HEK293T (cell line): ENCODE measurements around the gene RPL32.
"Not testable (repeated sequence)": the region's sequence is repeated elsewhere in the genome, so short reads cannot be mapped to it uniquely, and the experiment has no call there.

Experiments
- CTCF ChIA-PET: fragments of 350-600 bp; formaldehyde crosslinking; extraction: SDS; loops from one replicate; lab custom pipeline; 2021; ENCODE audit warnings: antibody characterized with exemption, inconsistent platforms; lab: Yijun Ruan, JAX
- POLR2A ChIA-PET: fragments of 350-600 bp; formaldehyde crosslinking; extraction: SDS; loops from one replicate; lab custom pipeline; 2020; ENCODE audit warnings: antibody characterized with exemption, inconsistent platforms; lab: Yijun Ruan, JAX
- DNase-seq: peaks from one replicate; pipeline ENCODE4 v3.0.0; 2012; ENCODE audit warnings: mixed read lengths; ENCODE audit errors: extremely low spot score
- ARNT ChIP-seq: fragments of 450-650 bp; IDR thresholded peaks from 2 replicates; pipeline ENCODE4 v1.6.1; 2017; ENCODE audit warnings: mild to moderate bottlenecking
- BHLHE40 ChIP-seq: fragments of 450-650 bp; IDR thresholded peaks from 2 replicates; pipeline ENCODE4 v1.6.1; 2016; ENCODE audit warnings: mild to moderate bottlenecking, moderate library complexity, borderline replicate concordance
- CTBP1 ChIP-seq: fragments of 450-650 bp; IDR thresholded peaks from 2 replicates; pipeline ENCODE4 v1.6.1; 2016; ENCODE audit warnings: borderline replicate concordance
- ELF4 ChIP-seq: fragments of 450-650 bp; IDR thresholded peaks from 2 replicates; pipeline ENCODE4 v1.6.1; 2017; ENCODE audit warnings: antibody characterized with exemption
- FOXA1 ChIP-seq: fragments of 450-650 bp; IDR thresholded peaks from 2 replicates; pipeline ENCODE4 v1.6.1; 2016; ENCODE audit warnings: mild to moderate bottlenecking
- FOXK2 ChIP-seq: fragments of 450-650 bp; IDR thresholded peaks from 2 replicates; pipeline ENCODE4 v1.6.1; 2016; ENCODE audit warnings: mild to moderate bottlenecking
- FOXM1 ChIP-seq: fragments of 450-650 bp; IDR thresholded peaks from 2 replicates; pipeline ENCODE4 v1.6.1; 2017; ENCODE audit warnings: mild to moderate bottlenecking, borderline replicate concordance
- HDGF ChIP-seq: fragments of 450-650 bp; IDR thresholded peaks from 2 replicates; pipeline ENCODE4 v1.6.1; 2017; ENCODE audit warnings: antibody characterized with exemption, borderline replicate concordance
- L3MBTL2 ChIP-seq: fragments of 450-650 bp; conservative IDR thresholded peaks from 2 replicates; pipeline ENCODE4 v1.6.1; 2016; ENCODE audit warnings: mild to moderate bottlenecking
- LEF1 ChIP-seq: fragments of 450-650 bp; IDR thresholded peaks from 2 replicates; pipeline ENCODE4 v1.6.1; 2017; ENCODE audit warnings: mild to moderate bottlenecking, borderline replicate concordance
- NFRKB ChIP-seq: fragments of 450-650 bp; IDR thresholded peaks from 2 replicates; pipeline ENCODE4 v1.6.1; 2016; ENCODE audit warnings: mild to moderate bottlenecking, moderate library complexity
- SP1 ChIP-seq: fragments of 450-650 bp; IDR thresholded peaks from 2 replicates; pipeline ENCODE4 v1.6.1; 2017
- SUZ12 ChIP-seq: fragments of 450-650 bp; IDR thresholded peaks from 2 replicates; pipeline ENCODE4 v1.6.1; 2016; ENCODE audit warnings: mild to moderate bottlenecking
- TARDBP ChIP-seq: fragments of 450-650 bp; IDR thresholded peaks from 2 replicates; pipeline ENCODE4 v1.6.1; 2016
- ZNF384 ChIP-seq: fragments of 450-650 bp; IDR thresholded peaks from 2 replicates; pipeline ENCODE4 v1.6.1; 2016
- TF ChIP-seq, protein P1 (sequence below): fragments of 450-650 bp; IDR thresholded peaks from 2 replicates; pipeline ENCODE4 v1.6.1; 2016

The RPL32 gene

DNA sequence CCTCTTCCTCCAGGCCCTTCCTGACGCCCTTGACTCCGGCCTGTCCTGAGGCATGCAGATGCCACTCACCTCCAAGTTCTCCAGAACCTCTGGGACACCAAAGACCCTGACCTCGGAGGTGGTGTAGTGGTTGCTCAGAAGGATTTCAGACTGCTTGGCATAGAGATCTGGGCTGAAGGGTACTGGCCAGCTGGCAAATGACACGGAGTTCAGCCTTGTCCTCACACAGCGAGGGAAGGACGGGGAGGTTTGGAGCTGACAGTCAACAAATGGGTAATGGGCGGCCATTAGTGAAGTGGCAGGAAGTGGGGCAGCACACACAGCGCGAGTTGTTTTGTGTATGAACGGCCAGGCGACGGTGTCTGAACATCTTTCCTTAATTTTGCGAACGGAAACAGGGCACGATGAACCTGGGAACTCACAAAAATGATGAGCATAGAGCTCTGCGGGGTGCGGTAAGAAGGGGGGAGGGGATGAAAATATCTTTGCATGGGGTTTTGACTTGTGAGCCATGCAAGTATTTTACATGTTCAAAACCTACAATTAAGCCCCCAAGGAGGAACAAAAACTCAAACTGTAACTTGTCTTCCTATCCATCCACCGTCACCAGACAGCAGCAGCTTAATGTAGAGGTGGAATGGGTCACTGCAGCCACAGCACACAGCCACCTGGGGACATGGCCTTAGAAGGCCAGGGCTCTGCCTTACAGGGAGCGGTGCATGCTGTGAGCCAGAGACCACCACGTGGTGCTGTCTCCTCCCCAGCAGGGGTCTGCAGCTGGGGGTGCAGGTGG lies 43.6 kb upstream of the RPL32 start:
- ChIA-PET CTCF (interaction anchor here (0.6 to 1.1 kb wide), 2 partner anchors 17 to 168 kb away, joined by 3 read pairs; no protein-coding TSS in a partner anchor), POLR2A (no interaction called here)
- DNase-seq, result no peak
- TF ChIP-seq, protein P1, sequence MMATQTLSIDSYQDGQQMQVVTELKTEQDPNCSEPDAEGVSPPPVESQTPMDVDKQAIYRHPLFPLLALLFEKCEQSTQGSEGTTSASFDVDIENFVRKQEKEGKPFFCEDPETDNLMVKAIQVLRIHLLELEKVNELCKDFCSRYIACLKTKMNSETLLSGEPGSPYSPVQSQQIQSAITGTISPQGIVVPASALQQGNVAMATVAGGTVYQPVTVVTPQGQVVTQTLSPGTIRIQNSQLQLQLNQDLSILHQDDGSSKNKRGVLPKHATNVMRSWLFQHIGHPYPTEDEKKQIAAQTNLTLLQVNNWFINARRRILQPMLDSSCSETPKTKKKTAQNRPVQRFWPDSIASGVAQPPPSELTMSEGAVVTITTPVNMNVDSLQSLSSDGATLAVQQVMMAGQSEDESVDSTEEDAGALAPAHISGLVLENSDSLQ, result no peak
- TF ChIP-seq L3MBTL2, result no peak
- TF ChIP-seq HDGF, result no peak
- TF ChIP-seq BHLHE40, result no peak
- no peak for TF ChIP-seq LEF1
- no peak for TF ChIP-seq NFRKB
- TF ChIP-seq FOXM1, result no peak
- TF ChIP-seq FOXA1, result no peak
- no peak for TF ChIP-seq ELF4
- no peak for TF ChIP-seq CTBP1
- no peak for TF ChIP-seq ARNT
- TF ChIP-seq SUZ12, result no peak
- TF ChIP-seq ZNF384, result no peak
- TF ChIP-seq FOXK2, result no peak
- no peak for TF ChIP-seq TARDBP
- TF ChIP-seq SP1, result no peak

DNA sequence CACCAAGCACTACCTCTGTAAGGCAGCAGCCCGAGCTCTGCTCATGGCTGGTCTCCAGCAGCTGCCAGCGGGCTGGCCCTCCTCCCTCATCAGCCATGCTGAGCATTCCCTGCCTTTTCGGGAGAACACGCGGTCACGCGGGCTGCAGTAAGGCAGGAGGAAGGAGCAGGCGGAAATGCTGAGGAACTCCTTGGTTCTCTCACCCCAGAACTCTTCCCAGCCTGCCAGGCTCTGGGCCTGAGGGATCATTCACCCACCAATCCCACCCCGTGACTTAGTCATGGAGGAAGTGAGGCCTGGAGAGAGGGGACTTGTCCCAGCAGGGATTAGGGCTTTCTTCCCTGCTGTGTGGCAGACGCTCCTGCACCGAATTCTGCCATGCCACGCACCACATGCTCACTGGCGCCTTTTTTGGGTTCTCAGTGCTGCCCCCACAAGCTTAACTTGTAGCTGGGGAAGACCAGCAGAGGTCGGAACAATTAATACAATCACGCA lies 42.9 kb upstream of the RPL32 start:
- ChIA-PET POLR2A (no interaction called here), CTCF (interaction anchor here (0.6 kb wide), 2 partner anchors 61 to 167 kb away, joined by 3 to 4 read pairs; no protein-coding TSS in a partner anchor)
- TF ChIP-seq TARDBP, result no peak
- no peak for TF ChIP-seq ZNF384
- no peak for TF ChIP-seq FOXM1
- no peak for TF ChIP-seq ARNT
- TF ChIP-seq L3MBTL2, result no peak
- no peak for TF ChIP-seq BHLHE40
- no peak for TF ChIP-seq FOXK2
- no peak for TF ChIP-seq HDGF
- TF ChIP-seq CTBP1, result no peak
- no peak for DNase-seq

DNA sequence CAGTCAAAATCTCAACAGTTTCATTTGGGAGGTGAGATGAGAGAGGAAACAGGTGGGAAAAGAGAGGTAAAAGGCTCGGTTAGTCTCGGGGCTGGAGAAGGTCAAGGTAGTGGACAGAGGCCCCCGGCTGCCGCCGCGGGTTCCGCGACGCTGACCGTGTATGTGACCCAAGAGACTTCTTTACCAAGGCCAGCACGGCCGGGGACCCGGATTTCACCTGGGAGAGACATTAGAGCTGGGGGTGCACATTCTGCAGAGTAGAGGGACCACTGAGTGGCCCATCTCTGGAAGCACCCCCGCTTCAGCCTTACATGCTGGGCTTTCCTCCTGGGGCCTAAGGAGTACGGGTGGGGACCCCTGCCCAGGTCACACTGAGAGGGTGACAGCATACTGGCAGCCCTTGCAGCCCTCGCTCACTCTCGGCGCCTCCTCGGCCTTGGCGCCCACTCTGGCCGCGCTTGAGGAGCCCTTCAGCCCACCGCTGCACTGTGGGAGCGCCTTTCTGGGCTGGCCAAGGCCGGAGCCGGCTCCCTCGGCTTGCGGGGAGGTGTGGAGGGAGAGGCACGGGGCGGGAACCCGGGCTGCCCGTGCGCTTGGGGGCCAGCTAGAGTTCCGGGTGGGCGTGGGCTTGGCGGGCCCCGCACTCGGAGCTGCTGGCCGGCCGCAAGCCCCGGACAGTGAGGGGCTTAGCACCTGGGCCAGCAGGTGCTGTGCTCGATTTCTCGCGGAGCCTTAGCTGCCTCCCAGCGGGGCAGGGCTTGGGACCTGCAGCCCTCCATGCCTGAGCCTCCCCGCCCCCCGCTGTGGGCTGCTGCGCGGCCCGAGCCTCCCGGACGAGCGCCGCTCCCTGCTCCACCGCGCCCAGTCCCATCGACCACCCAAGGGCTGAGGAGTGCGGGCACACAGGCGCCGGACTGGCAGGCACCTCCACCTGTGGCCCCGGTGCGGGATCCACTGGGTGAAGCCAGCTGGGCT lies 41.3 kb upstream of the RPL32 start:
- ChIA-PET POLR2A (no interaction called here), CTCF (no interaction called here)
- no peak for DNase-seq
- TF ChIP-seq FOXK2, result no peak
- TF ChIP-seq CTBP1, result no peak
- no peak for TF ChIP-seq FOXM1
- no peak for TF ChIP-seq LEF1
- TF ChIP-seq ELF4, result no peak
- TF ChIP-seq, protein P1, result no peak
- TF ChIP-seq HDGF, result no peak
- TF ChIP-seq NFRKB, result no peak
- no peak for TF ChIP-seq TARDBP
- no peak for TF ChIP-seq L3MBTL2
- no peak for TF ChIP-seq ARNT
- no peak for TF ChIP-seq FOXA1
- TF ChIP-seq ZNF384, result no peak
- TF ChIP-seq BHLHE40, result no peak
- no peak for TF ChIP-seq SUZ12
- TF ChIP-seq SP1, result no peak

DNA sequence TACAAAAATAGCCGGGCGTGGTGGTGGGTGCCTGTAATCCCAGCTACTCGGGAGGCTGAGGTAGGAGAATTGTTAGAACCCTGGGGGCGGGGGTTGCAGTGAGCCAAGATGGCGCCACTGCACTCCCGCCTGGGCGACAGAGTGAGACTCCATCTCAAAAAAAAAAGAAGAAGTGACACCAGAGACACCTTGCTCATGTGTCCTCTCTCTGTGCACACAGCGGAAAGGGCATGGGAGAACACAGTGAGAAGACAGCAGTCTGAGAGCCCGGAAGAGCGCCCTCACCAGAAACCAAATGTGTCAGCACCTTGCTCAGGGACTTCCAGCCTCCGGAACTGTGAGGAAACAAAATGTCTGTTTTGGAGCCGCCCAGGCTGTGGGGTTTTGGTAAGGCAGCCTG lies 40.5 kb upstream of the RPL32 start:
- CTCF ChIA-PET, DNase-seq, POLR2A ChIA-PET: not testable (repeated sequence)

DNA sequence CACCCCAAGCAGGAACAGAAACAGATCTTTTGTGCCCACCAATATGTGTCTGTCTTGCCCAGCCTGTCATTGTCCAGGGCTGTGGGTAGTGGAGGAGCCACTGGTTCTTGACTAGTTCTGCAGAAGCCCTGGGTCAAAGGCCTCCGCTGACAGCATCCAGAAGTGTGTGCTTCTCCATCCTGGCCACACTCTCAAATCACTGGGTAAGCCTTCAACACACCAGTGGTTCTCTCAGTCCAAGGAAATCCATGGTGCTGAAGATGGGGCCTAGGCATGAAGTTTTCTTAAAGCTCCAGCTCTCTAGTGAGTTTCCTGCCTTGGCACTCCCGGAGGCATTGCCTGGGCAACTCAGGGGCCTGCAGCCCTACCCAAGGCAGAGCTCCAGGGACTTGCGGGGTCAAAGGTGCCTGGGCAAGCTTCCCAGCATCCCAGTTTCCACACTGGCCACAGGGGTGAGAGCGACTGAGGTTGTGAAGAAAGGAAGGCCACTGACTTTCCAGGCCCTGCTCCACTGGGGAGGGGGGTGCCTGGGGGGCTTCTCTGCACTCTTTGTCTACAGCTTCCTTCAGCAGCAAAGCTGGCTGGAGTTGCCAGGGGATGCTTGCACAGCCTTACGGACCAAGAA lies 37.9 kb upstream of the RPL32 start:
- CTCF ChIA-PET, result no interaction called here
- POLR2A ChIA-PET, result no interaction called here
- TF ChIP-seq ZNF384 (no peak), LEF1 (no peak), CTBP1 (no peak), FOXK2 (no peak), ELF4 (no peak), FOXA1 (no peak)
- DNase-seq, result no peak

DNA sequence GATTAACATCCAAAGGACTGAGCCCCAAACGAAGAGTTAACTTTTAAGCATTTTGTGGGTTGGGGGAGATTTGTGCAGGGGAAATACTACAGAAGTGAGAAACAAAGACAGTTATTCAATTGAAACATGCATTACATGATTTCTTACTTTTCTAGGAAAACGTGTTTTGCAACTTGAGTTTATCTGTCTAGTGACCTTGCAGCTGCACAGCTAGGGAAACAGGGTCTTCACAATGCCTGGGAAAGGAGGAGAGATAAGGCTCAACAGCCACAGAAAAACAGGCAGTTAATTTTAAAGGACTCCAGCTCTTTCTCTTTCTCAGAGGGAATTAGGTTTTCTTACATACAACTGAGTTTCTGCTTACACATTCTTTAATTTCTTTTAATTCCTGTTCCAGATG lies 37.4 kb upstream of the RPL32 start:
- CTCF ChIA-PET, POLR2A ChIA-PET, DNase-seq: not testable (repeated sequence)
